ENCODE data around the gene IDH3B.
"Not testable (repeated sequence)": the region's sequence is repeated elsewhere in the genome, so short reads cannot be mapped to it uniquely, and the experiment has no call there.

The IDH3B gene

DNA sequence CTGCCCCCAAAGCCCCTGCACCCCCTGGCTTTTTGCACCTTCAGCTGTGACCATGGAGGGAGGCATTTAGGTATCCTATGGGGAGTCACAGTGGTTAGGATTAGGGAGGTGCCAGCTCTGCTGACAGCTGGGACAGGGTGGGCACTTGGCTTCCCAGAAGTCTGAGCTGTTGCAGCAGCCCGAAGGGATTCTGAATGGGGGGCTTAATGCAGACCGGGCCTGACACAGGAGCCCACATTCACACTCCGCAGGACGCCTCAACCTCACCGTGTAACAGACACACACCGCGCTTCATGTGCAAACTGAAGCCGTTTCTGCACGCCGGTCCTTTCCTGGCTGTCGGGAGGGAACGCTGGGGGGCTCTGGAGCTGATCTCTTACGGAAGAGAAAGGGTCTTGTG, 30.5 kb upstream of the IDH3B start:
- no peak for DNase-seq (ENCODE audit: low read depth)

GRCh38 chr20:2694008-2694471, 30.0 kb upstream of the IDH3B start:
- no peak for DNase-seq (ENCODE audit: low read depth)

GRCh38 chr20:2693286-2694007, 29.4 kb upstream of the IDH3B start:
- no peak for DNase-seq (ENCODE audit: low read depth)

DNA sequence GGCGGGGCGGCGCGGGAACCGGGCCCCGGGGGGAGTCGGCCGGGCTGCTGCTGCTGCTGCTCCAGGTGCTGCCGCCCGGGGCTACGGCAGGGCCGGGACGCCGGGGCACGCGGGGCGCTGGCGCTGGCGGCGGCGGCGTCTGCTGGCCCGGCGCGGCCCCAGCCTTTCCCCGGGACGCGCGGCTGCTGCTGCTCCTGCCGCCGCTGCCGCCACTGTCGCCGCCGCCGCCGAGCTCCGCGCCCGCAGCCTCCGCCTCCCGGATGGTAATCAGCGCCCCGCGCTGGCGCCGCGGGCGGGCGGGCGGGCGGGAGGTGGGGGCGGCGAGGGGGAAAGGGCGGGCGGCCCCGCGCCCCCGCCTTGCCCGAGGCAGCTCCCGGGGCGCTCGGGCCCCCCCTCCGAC, 28.9 kb upstream of the IDH3B start:
- no peak for DNase-seq (ENCODE audit: low read depth)

DNA sequence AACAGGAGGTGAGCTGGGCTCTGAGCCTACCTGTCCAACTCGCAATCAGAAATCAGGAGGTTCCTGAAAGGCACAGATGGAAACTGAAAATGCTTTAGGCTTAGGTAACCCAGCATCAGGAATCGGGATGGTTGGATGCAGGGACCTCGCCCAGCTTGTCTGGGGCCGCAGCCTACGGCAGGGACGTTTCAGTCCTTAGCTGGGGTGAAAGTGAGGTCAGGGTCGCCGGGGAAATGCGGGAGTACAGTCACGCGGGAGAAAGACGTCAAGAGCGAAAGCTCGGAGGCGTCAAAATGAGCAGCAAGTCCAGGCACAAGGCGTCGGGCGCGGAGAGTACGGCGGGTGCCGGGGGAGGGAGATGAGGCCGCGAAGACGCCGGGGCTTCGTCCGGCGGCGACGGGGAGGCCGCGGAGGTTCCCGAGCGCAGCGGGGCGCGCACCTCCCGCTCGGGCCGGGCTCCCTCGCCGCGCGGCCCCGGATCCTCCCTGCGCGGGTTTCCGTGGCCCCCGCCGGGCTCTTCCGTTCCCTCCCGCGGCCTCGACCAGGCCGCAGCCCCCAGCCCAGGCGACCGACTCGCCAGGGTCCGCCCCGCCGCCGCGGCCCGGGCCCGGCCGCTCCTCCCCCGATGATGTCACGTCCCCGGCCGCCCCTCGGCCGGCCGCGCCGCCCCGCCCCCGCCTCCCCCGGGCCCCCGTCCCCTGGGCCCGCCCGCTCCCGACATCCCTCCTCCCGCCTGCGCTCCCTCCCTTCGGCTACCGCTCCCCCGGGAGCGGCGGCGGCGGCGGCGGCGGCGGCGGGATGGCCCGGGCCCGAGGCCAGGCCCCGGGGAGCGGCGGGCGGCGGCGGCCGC, 28.2 kb upstream of the IDH3B start, which contains the start of gene EBF4:
Gene EBF4 (plus strand): TSS at position 745 of the 850 bp plus-strand sequence. CDS start 866 bp downstream, outside the sequence.
- DNase-seq (ENCODE audit: low read depth) = no peak

DNA sequence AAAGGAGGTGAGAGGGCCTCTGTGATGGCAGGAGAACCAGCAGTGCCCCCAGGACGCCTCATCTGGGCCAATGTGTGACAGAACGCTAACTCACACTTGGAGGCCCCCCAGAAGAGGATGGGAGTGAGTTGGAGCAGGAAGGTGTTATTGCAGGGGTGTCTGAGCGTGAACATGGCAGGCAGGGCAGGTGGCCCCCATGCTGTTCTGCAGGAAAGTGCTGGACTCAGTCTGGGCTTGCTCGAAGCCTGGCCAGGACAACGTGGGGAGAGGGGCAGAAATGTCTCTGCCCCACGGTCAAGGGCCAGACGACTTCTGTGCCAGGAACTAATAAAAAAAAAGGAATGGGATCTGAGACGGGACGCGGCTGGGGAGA, 27.6 kb upstream of the IDH3B start:
- DNase-seq (ENCODE audit: low read depth) = no peak

GRCh38 chr20:2691127-2691526, 27.1 kb upstream of the IDH3B start:
- no peak for DNase-seq (ENCODE audit: low read depth)

GRCh38 chr20:2690718-2691117, 26.7 kb upstream of the IDH3B start:
- DNase-seq (ENCODE audit: low read depth) = no peak

- DNase-seq (ENCODE audit: low read depth) = no peak
Observed at GRCh38 chr20:2690213-2690612, 26.2 kb upstream of the IDH3B start.

- DNase-seq (ENCODE audit: low read depth) = peak; percentile 17
Observed at GRCh38 chr20:2688041-2688591, 24.1 kb upstream of the IDH3B start.

GRCh38 chr20:2687514-2687913, 23.5 kb upstream of the IDH3B start:
- DNase-seq (ENCODE audit: low read depth) = no peak

GRCh38 chr20:2684817-2685216, 20.8 kb upstream of the IDH3B start:
- DNase-seq (ENCODE audit: low read depth) = not testable (repeated sequence)

DNA sequence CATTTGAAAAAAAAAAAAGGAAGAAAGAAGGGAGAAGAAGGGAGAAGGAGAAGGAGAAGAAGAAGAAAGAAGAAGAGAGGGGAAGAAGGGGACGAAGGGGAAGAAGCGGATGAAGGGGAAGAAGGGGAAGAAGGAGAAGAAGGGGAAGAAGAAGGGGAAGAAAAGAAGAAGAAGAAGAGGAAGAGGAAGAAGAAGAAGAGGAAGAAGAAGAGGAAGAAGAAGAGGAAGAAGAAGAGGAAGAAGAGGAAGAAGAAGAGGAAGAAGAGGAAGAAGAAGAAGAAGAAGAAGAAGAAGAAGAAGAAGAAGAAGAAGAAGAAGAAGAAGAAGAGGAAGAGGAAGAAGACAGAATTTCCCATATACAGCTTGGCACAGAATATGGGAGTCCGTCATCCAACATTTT, 18.0 kb upstream of the IDH3B start:
- DNase-seq (ENCODE audit: low read depth) = not testable (repeated sequence)

DNA sequence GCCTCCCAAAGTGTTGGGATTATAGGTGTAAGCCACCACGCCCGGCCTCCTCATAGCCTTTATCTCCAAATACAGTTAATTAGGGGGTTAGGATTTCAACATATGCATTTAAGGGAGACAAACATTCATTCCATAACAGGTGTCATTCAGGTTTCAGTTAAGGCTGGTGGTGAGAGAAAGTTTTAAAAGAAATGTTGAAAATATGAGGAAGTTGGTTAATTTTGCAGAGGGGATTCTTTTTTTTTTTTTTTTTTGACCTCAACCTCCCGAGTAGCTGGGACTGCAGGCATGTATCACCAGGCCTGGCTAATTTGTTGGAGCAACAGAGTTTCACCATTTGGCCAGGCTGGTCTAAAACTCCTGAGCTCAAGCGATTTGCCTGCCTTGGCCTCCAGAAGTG, 16.0 kb upstream of the IDH3B start:
- DNase-seq (ENCODE audit: low read depth) = no peak

GRCh38 chr20:2673453-2673852, 9.4 kb upstream of the IDH3B start:
- DNase-seq (ENCODE audit: low read depth) = no peak

DNA sequence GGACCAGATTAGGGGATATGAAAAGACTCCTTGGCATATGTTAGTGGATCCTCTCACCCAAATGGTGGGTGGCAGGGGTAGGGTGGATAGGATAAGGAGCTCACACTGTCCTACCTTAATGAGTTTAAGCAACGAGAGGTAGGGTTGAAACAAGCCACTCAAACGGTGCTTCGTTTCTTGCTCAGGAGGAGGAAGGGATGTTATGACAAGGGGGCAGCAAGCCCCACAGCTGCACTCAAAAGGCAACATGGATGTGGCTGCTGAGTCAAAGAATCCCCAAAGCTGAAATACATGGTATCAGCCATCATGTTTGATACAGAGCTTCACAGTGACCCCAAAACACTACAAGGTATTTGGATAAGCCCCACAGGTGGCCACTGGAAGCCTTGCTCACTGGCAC, 8.4 kb upstream of the IDH3B start:
- no peak for DNase-seq (ENCODE audit: low read depth)

DNA sequence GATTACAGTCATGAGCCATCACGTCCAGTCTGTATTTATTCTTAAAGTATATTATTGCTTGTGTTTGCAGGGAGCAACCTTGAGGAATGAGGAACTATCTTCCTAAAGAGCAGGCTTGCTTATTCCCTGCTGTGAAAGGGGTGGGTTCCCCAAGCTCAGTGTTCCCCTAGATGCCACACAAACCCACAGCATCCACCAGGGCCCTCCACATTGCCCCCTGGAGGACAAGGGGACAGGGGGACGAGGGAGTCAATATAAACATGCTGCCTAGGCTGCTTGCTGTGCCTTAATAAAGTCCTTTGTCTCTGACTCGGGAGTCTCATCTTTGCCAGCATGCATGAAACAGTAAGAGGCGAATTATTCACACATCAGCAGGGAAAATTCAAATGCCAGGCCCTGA, 8.0 kb upstream of the IDH3B start:
- DNase-seq (ENCODE audit: low read depth) = no peak

DNA sequence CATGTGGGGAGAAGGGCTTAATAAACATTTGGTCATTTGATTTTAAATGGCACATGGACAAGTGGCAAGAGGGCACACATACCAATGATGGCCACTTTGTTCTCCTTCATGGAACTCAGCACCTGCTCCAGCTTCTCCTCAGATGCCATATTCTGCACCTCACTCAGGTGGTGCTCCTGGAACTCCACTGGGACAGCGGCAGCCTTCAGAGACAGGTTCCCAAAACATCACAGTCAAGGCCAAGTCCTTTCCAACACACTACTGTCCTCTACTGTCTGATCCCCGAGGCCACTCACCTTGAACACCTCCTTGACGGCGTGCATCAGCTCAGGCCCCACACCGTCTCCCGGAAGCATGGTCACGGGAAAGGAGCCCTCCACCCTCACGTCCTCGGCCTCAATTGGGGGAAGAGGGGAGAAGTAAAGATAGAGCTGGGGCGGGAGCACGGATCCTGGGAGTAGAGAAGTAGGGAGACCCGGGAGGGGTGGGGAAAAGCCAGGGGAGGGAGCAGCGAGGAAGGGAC, 591 bp downstream of the IDH3B start:
- DNase-seq (ENCODE audit: low read depth) = no peak

GRCh38 chr20:2659547-2659946, 4.5 kb downstream of the IDH3B start:
- no peak for DNase-seq (ENCODE audit: low read depth)

GRCh38 chr20:2658414-2659354, 5.3 kb downstream of the IDH3B start:
- DNase-seq (ENCODE audit: low read depth) = no peak

- no peak for DNase-seq (ENCODE audit: low read depth)
Observed at GRCh38 chr20:2657674-2658073, 6.3 kb downstream of the IDH3B start.

DNA sequence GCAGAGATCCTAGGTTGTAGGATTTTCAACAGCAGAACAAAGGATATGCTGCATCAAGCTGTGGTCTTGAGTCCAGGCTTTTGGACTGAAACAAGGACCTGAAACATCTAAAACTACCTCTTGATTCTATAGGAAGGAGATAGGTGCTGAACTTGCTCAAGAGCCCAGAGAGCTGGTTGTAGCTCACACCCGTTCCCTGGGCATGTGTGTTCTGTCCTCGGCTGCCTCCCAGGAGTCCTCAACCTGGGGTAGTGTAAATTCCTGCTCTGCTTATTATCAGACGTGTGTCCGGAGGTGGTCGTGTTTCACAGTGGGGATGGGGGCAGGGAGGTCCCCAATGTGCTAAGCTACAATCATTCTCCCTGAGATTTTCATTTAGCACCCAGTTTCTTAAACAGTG, 6.8 kb downstream of the IDH3B start:
- no peak for DNase-seq (ENCODE audit: low read depth)

Data from fibroblast of the conjunctiva (primary cell).